GM12865 (cell line): ENCODE data around the gene PDE6B.

Experiments
- DNase-seq: peaks from one replicate; pipeline ENCODE4 v3.0.0; 2010; ENCODE audit warnings: low read depth
- H3K4me3 ChIP-seq: 2 replicates; pipeline ENCODE4 v1.5.1; 2011; ENCODE audit warnings: mild to moderate bottlenecking, low read depth, low read length, control low read depth
- TF ChIP-seq, protein P1 (sequence below): IDR thresholded peaks from 2 replicates; pipeline ENCODE4 v1.5.1; 2011; ENCODE audit warnings: low read length, control low read depth, low read depth, inconsistent platforms; ENCODE audit not compliant: insufficient read depth; ENCODE audit errors: missing control alignments

PDE6B gene

DNA sequence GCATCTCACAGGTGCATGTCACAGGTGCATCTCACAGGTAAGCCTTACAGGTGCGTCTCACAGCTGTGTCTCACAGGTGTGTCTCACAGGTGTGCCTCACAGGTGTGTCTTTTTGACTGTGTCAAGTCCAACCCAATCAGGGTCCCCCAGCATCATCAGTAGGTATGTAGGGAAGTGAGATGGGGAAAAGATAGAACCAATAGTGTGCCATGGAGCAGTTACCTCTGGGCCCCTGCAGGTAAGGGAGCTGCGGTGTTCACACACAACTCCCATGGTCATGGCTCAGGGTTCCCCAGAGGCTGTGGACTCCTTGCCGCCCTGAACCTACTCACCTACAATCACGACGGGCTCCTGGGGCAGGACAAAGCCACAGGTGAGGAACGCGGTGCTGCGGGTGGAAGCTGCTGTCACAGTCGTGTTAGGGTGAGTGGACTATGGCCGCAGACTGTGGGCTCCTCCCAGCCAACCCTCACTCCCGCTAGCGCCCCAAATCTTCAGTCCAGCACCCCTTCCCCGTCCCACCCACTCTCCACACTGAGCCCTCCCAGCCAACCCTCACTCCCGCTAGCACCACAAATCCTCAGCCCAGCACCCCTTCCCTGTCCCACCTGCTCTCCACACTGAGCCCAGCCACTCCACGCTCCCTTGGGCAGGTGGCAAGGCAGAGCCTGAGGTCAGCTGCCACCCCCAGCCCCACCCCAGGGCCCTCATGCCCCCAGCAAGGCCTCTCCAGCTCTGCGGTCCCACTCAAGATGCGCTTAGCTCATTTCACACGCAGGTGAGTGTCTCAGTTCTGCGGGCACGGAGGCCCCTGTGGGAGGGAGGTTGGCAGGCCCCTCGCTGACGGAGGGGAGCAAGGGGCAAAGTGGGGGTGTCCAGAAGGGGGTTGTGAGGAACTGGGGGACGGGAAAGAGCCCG lies 2.1 kb upstream of the PDE6B start:
- TF ChIP-seq, protein P1, sequence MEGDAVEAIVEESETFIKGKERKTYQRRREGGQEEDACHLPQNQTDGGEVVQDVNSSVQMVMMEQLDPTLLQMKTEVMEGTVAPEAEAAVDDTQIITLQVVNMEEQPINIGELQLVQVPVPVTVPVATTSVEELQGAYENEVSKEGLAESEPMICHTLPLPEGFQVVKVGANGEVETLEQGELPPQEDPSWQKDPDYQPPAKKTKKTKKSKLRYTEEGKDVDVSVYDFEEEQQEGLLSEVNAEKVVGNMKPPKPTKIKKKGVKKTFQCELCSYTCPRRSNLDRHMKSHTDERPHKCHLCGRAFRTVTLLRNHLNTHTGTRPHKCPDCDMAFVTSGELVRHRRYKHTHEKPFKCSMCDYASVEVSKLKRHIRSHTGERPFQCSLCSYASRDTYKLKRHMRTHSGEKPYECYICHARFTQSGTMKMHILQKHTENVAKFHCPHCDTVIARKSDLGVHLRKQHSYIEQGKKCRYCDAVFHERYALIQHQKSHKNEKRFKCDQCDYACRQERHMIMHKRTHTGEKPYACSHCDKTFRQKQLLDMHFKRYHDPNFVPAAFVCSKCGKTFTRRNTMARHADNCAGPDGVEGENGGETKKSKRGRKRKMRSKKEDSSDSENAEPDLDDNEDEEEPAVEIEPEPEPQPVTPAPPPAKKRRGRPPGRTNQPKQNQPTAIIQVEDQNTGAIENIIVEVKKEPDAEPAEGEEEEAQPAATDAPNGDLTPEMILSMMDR, result no peak
- no peak for DNase-seq

DNA sequence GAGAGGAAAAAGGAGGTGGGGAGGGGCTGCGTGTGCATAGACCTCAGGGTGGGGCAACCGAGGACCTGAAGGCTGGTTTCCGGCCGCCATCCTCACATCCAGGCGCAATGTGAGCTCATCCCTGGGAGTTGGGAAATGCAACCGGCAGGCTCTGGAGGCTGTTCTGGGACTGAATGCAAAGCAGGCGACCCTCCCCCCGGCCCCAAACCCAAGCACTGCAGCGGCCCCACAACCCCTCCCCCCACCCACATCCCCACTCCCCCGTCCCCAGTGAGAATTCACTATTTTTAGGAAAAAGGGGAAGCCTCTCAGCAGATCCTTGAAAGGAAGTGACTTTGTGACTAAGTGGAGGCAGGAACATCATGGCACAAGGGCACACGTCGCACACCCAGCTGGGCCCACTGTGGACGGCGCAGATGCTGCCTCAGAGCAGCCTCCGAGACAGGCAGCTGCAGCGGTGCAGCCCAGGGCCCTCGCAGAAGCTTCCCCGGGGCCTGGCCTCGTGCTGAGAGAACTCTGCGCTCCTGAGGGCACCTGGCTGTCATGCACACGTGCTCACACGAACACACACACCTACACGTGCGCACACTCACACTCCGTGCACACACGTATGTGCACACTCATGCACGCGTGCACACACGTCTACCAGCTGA lies 1.3 kb upstream of the PDE6B start:
- DNase-seq, result no peak
- no peak overlapping the region for H3K4me3 ChIP-seq
- TF ChIP-seq, protein P1, result no peak

More for the DNA sequence above, 2.1 kb upstream of the PDE6B start:
- H3K4me3 ChIP-seq, result no peak overlapping the region

DNA sequence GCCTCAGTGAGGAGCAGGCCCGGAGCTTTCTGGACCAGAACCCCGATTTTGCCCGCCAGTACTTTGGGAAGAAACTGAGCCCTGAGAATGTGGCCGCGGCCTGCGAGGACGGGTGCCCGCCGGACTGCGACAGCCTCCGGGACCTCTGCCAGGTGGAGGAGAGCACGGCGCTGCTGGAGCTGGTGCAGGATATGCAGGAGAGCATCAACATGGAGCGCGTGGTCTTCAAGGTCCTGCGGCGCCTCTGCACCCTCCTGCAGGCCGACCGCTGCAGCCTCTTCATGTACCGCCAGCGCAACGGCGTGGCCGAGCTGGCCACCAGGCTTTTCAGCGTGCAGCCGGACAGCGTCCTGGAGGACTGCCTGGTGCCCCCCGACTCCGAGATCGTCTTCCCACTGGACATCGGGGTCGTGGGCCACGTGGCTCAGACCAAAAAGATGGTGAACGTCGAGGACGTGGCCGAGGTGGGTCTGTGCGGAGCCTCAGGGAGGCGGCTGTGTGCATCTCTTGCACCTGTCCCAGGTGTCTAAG lies 323 bp downstream of the PDE6B start:
- no peak for DNase-seq
- no peak overlapping the region for H3K4me3 ChIP-seq
- TF ChIP-seq, protein P1, result no peak

DNA sequence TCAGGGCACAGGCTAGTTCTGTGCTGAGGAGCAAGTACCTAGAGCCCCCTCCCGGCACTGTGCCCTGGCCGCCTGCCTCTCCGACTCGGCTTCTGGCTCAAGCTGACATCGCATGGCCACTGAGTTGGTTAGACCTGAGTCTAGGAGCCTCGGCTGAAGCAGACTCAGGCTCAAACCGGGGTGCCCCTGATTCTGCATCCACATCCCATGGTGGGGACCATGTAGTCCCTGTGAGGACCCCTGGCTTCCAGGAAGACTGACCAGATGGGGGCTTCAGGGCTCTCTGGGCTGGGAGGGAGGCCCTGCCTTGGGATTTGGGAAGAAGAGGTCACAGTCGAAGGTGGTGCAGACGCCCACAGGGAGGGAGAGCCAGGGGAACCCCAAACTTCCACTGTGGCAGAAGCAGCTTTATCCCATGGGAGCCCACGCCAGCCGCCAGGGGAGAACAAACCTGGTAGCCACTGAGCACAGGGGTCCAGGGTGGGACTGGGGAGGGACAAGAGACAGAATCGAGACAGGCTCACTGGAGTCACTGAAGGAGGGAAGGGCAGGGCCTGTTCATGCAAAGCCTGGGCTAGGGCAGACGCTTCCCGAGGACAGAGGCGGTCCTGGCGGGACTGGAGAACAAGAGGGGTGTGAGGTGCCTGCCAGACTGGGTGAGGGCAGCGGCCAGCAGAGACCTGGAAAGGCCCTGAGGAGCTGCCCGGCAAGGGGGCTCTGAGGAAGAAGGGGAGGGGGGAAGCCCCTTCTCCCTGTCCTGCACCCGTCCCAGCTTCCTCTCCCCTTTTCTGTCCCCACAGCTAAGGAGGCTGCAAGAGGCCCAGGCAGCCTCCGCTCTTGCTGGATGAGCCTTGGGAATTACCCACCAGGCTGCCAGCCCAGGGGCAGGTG lies 1.1 kb downstream of the PDE6B start:
- H3K4me3 ChIP-seq, result no peak overlapping the region
- DNase-seq, result no peak
- TF ChIP-seq, protein P1, result no peak

DNA sequence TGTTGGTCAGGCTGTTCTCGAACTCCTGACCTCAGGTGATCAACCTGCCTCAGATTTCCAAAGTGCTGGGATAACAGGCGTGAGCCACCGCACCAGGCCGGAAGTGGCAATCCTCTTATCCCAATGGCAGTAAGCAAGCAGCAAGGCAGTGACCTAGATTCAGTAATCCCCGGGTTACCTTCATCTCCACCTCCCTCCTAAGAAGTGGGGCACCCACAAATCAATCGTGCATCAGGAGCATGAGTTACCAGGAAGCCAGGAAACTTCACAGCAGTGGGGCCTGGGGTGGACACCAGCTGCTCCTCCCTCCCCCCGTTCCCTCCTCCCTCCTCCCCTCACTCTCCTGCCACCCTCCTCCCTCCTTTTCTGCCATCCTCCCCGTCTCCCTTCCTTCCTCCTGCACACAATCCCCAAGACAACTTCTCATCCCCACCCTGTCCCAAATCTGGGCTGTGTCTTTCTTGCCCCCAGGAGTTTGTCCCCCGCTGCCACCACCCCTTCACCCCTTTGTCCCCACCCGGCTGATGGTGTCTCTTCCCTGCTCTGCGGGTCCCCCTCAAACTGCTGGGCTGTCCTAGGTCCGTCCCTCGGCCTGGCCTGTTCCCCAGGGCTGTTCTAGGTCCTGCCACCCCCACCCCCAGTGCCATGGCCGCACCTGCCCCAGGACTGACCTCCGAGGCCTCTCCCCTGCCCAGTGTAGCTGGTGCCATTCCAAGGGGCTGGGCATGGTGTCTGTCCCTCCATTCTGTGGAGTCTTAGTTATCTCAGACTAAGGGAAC lies 2.2 kb downstream of the PDE6B start:
- H3K4me3 ChIP-seq, result no peak overlapping the region
- TF ChIP-seq, protein P1, result no peak
- DNase-seq, result no peak

DNA sequence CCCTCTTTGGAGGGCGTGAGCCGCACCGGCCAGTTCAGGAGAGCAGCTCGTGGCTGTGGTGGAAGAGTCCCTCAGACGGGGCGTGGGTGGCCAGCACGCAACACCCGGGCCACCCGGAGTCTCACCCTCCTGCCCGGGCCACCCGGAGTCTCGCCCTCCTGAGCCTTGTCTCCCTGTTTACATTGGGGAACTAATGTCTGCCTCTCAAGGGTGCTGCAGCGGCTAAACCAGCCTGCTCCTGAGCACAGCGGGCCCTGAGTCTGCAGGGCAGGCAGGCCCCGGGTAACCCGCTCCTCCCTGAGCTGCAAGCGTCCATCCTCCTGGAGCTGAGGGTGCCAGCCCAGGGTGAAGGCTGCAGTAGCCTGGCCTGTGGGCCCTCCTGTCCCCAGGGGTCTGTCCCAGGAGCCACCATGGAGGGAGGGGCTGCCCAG lies 3.0 kb downstream of the PDE6B start:
- TF ChIP-seq, protein P1, result no peak
- H3K4me3 ChIP-seq, result no peak overlapping the region
- DNase-seq, result no peak
